Sigmoid colon (tissue), 7 donors: Measurements from ENCODE around the gene POLD1. TPM values are rescaled to one million over a fixed set of nuclear protein-coding genes. Genes with fewer than 3 reads are reported as not detected.
A peak's percentile ranks its signal among the peaks of the same experiment; 100 is the strongest.

Experiments used
- DNase-seq: peaks from one replicate; pipeline ENCODE4 v3.0.0-alpha.2; 2019
- H3K27ac ChIP-seq, 4 donors: fragments of 200-600 bp; sonication (generic); one replicate each; pipeline ENCODE4 v1.5.1; 2016 to 2019; ENCODE audit warnings: mild to moderate bottlenecking in 1 of 4
- H3K27me3 ChIP-seq, 3 donors: fragments of 200-600 bp; sonication (generic); one replicate each; pipeline ENCODE4 v1.5.1; 2019; ENCODE audit warnings: mild to moderate bottlenecking in 1 of 3
- H3K36me3 ChIP-seq, 4 donors: fragments of 200-600 bp; sonication (generic); one replicate each; pipeline ENCODE4 v1.5.1; 2016 to 2019
- H3K4me1 ChIP-seq, 4 donors: fragments of 200-600 bp; sonication (generic); one replicate each; pipeline ENCODE4 v1.5.1; 2017 to 2019
- H3K4me3 ChIP-seq, 4 donors: fragments of 200-600 bp; sonication (generic); one replicate each; pipeline ENCODE4 v1.5.1; 2017 to 2019; ENCODE audit warnings: mild to moderate bottlenecking in 2 of 4, moderate library complexity in 1 of 4
- H3K9me3 ChIP-seq, 4 donors: fragments of 200-600 bp in 3 of 4; sonication (generic) in 3 of 4; one replicate each; pipeline versions ENCODE4 v1.5.1 to v1.6.1; 2013 to 2019
- EP300 ChIP-seq, 4 donors: sonication (generic); formaldehyde crosslinking; IDR thresholded peaks; one replicate each; pipeline ENCODE4 v1.6.1; 2017; ENCODE audit warnings: antibody characterized with exemption in 4 of 4
- POLR2A ChIP-seq, 2 donors: fragments of 450-650 bp; IDR thresholded peaks; one replicate each; pipeline ENCODE4 v1.6.1; 2016; ENCODE audit warnings: antibody characterized with exemption in 2 of 2, mild to moderate bottlenecking in 2 of 2, moderate library complexity in 2 of 2
- POLR2AphosphoS5 ChIP-seq, 4 donors: sonication (generic); formaldehyde crosslinking; IDR thresholded peaks; one replicate each; pipeline ENCODE4 v1.6.1; 2017; ENCODE audit warnings: antibody characterized with exemption in 4 of 4
- WGBS, 2 donors: extraction: QIAGEN DNeasy Blood & Tissue Kit; methylation state at CpG; one replicate each; pipeline ENCODE4 v1.1.7; 2013; 5-methylcytosine and 5-hydroxymethylcytosine counted together
- intact Hi-C: fragments of 100-400 bp; cut with DNase I; formaldehyde crosslinking; loops from one replicate; pipeline ENCODE4 v1.15.1; 2023
- polyA plus RNA-seq, 3 donors: library from polyadenylated mRNA; stranded (reverse); fragments of 200-250 nt; gene quantifications; one replicate each; pipeline ENCODE4 v1.2.3, GENCODE V29; 2013
- total RNA-seq, 4 donors: library from RNA; depleted of rRNA; stranded (reverse); fragments of >200 nt; gene quantifications; one replicate each; pipeline ENCODE4 v1.1.0, GENCODE V29; 2016
- TF ChIP-seq, protein P1 (sequence below), 4 experiments: fragments of 450-650 bp in 3 of 4; fragments of 200-600 bp in 1 of 4; IDR thresholded peaks; one replicate each; pipeline ENCODE4 v1.5.1; 2016 to 2019; ENCODE audit warnings: antibody characterized with exemption in 4 of 4, mild to moderate bottlenecking in 3 of 4, moderate library complexity in 2 of 4
- donor health status: healthy with polysubstance abuse.
- donor health status: Bipolar disorder and iron deficiency.
- donor health status: healthy.

POLD1 gene
- total and polyA plus RNA-seq, 7 donors: 9.6 to 44.2 (median 10.8) TPM

DNA sequence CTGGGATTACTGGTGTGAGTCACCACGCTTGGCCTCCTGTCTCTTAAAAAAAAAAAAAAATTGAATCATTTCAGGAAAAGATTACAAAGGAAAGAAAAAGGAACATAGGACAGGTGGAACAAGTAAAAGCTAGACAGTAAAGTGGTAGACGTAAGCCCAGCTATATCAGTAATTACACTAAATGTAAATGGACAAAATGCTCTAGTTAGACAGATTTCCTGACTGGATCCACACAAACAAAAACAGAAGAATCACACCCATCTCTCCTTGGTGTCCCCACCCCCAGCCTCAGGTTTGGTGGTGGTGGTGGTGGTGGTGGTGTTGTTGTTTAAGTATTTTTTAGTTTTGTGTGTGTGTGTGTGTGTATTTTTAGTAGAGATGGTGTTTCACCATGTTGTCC is 28.3 kb downstream of the POLD1 start:
- Histone ChIP-seq H3K36me3 (peaks cover 0 to 16% (median 9%) of the 10 kb centered on the region in 4 donors), H3K4me3 (no peak overlapping the region), H3K27ac (no peak overlapping the region), H3K9me3 (no peaks in the 10 kb centered on the region), H3K4me1 (no peaks in the 10 kb centered on the region), H3K27me3 (peaks cover 0 to 10% (median 4%) of the 10 kb centered on the region in 3 donors)
- intact Hi-C loops: no loop called here
- TF ChIP-seq EP300 (IDR thresholded peaks at IDR 0.05) (no peak), POLR2AphosphoS5 (IDR thresholded peaks at IDR 0.05) (no peak), POLR2A (IDR thresholded peaks at IDR 0.05) (no peak)
- TF ChIP-seq, protein P1, sequence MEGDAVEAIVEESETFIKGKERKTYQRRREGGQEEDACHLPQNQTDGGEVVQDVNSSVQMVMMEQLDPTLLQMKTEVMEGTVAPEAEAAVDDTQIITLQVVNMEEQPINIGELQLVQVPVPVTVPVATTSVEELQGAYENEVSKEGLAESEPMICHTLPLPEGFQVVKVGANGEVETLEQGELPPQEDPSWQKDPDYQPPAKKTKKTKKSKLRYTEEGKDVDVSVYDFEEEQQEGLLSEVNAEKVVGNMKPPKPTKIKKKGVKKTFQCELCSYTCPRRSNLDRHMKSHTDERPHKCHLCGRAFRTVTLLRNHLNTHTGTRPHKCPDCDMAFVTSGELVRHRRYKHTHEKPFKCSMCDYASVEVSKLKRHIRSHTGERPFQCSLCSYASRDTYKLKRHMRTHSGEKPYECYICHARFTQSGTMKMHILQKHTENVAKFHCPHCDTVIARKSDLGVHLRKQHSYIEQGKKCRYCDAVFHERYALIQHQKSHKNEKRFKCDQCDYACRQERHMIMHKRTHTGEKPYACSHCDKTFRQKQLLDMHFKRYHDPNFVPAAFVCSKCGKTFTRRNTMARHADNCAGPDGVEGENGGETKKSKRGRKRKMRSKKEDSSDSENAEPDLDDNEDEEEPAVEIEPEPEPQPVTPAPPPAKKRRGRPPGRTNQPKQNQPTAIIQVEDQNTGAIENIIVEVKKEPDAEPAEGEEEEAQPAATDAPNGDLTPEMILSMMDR (IDR thresholded peaks at IDR 0.05): no peak
- no peak for DNase-seq
- 95 to 98% methylated on average over 2 of the region's 2 CpGs for WGBS, 2 donors

DNA sequence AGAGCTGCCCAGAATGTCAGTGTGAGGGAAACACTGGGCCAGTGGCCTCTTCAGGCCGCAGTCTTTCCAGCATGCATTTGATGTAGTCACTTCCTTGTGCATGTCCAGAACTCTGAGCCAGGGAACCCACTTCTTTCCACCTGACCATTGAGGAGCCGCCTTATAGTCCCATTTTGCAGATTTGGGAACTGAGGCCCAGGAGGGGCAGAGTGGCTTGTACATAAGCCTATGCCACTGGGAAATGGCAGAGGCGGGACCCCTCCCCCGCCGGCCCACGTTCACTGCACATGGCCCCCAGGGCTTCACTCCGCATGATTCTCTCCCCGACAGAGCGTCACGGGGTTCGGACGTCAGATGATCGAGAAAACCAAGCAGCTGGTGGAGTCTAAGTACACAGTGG is 28.9 kb downstream of the POLD1 start:
- Histone ChIP-seq H3K4me1 (no peaks in the 10 kb centered on the region), H3K4me3 (no peak overlapping the region), H3K36me3 (peaks cover 0 to 16% (median 9%) of the 10 kb centered on the region in 4 donors), H3K27ac (no peak overlapping the region), H3K9me3 (no peaks in the 10 kb centered on the region), H3K27me3 (peaks cover 4 to 17% (median 11%) of the 10 kb centered on the region in 3 donors)
- DNase-seq: no peak
- 94 to 95% methylated on average over 13 of the region's 13 CpGs for WGBS, 2 donors
- intact Hi-C loops: no loop called here
- TF ChIP-seq, protein P1 (IDR thresholded peaks at IDR 0.05): no peak
- TF ChIP-seq POLR2AphosphoS5 (IDR thresholded peaks at IDR 0.05): no peak
- TF ChIP-seq POLR2A (IDR thresholded peaks at IDR 0.05): no peak
- no peak for TF ChIP-seq EP300 (IDR thresholded peaks at IDR 0.05)

DNA sequence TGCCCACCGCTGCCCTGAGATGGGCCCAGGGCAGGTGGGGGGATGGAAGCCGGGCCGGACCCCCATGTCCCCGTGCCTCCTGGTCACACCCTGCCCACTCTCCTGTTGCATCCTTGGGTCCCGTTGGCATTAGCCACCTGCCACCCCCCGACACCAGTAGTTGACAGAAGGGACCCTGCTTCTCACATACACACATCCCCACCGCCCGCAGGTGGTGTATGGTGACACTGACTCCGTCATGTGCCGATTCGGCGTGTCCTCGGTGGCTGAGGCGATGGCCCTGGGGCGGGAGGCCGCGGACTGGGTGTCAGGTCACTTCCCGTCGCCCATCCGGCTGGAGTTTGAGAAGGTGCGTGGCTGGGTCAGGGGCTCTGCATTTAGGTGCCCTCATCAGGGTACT is 29.4 kb downstream of the POLD1 start:
- Histone ChIP-seq H3K27ac (no peak overlapping the region), H3K36me3 (peaks cover 0 to 16% (median 8%) of the 10 kb centered on the region in 4 donors), H3K9me3 (no peaks in the 10 kb centered on the region), H3K4me1 (peaks cover 0 to 4% (median 1%) of the 10 kb centered on the region in 4 donors), H3K27me3 (peaks cover 7 to 21% (median 15%) of the 10 kb centered on the region in 3 donors), H3K4me3 (no peak overlapping the region)
- WGBS, 2 donors: 95 to 97% methylated on average over 21 of the region's 21 CpGs
- no peak for DNase-seq
- intact Hi-C loops: no loop called here
- TF ChIP-seq, protein P1 (IDR thresholded peaks at IDR 0.05): no peak
- TF ChIP-seq POLR2AphosphoS5 (IDR thresholded peaks at IDR 0.05): no peak
- no peak for TF ChIP-seq POLR2A (IDR thresholded peaks at IDR 0.05)
- TF ChIP-seq EP300 (IDR thresholded peaks at IDR 0.05): no peak

DNA sequence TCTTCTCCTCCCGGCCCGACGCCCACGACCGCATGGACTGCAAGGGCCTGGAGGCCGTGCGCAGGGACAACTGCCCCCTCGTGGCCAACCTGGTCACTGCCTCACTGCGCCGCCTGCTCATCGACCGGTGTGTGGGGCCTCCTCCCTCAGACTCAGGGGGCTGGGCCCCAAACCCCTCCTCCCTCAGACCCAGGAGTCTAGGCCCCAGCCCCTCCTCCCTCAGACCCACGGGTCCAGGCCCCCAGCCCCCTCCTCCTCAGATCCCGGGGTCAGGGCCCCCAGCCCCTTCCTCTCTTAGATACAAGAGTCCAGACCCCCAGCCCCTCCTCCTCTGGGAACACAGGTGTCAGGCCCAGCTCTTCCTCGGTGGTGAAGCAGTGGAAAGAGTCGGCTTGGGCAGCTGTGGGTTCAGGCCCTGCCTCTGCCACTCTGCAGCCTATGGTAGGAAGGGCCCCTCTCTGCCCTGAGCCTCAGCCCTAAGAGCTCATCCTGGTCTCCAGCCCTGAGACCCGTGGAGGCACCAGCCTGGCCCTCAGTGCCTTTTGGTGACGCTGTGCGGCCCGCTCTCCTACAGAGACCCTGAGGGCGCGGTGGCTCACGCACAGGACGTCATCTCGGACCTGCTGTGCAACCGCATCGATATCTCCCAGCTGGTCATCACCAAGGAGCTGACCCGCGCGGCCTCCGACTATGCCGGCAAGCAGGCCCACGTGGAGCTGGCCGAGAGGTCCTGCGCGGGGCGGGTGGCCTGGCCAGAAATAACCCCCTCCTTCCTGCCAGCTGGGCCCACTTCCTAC is 30.9 kb downstream of the POLD1 start:
- WGBS, 2 donors: 41 to 51% methylated on average over 37 of the region's 37 CpGs
- DNase-seq: peak; percentile 86

More for the DNA sequence above, 30.9 kb downstream of the POLD1 start:
- no peak overlapping the region for H3K4me3 ChIP-seq
- peaks cover 0 to under 1% (median 0%) of the 10 kb centered on the region in 4 donors for H3K36me3 ChIP-seq
- H3K27me3 ChIP-seq: peaks cover 17 to 37% (median 31%) of the 10 kb centered on the region in 3 donors
- intact Hi-C loops: loop anchor here (1.0 kb wide), 2 partner anchors 47 to 59 kb away; no protein-coding TSS in a partner anchor
- H3K4me1 ChIP-seq: peaks cover 0 to 9% (median 7%) of the 10 kb centered on the region in 4 donors
- H3K27ac ChIP-seq: no peak overlapping the region
- no peaks in the 10 kb centered on the region for H3K9me3 ChIP-seq
- TF ChIP-seq, protein P1 (IDR thresholded peaks at IDR 0.05): peak; percentile 66 to 90 (median 71)
- TF ChIP-seq POLR2AphosphoS5 (IDR thresholded peaks at IDR 0.05) (no peak), EP300 (IDR thresholded peaks at IDR 0.05) (no peak)
